Neural cell (in vitro differentiated cells): Measurements from ENCODE around the gene SMAGP. TPM values are rescaled to one million over a fixed set of nuclear protein-coding genes. Genes with fewer than 3 reads are reported as not detected.

Experiments used
- H2AFZ ChIP-seq: fragments of 200-600, 300-800 bp; sonication (generic), shearing (Covaris generic); 2 replicates; pipeline ENCODE4 v1.6.0; 2014; ENCODE audit warnings: low read depth, mild to moderate bottlenecking, antibody characterized with exemption, low read length, moderate library complexity
- H3F3A ChIP-seq: fragments of 200-600 bp; shearing (Covaris generic); 2 replicates; pipeline ENCODE4 v1.6.1; 2016; ENCODE audit warnings: mild to moderate bottlenecking, moderate library complexity, mixed read lengths, antibody characterized with exemption, low read length; ENCODE audit not compliant: insufficient read depth, poor library complexity, severe bottlenecking
- H3K27ac ChIP-seq: fragments of 200-600, 300-800 bp; sonication (generic), shearing (Covaris generic); 2 replicates; pipeline ENCODE4 v1.5.1; 2014; ENCODE audit warnings: mild to moderate bottlenecking, low read length, moderate library complexity
- H3K27me3 ChIP-seq: fragments of 300-800, 200-600 bp; sonication (generic), shearing (Covaris generic); 2 replicates; pipeline ENCODE4 v1.6.0; 2014; ENCODE audit warnings: mild to moderate bottlenecking, low read depth, low read length, moderate library complexity; ENCODE audit not compliant: insufficient read depth
- H3K36me3 ChIP-seq: fragments of 300-800, 200-600 bp; sonication (generic), shearing (Covaris generic); 2 replicates; pipeline ENCODE4 v1.5.1; 2014; ENCODE audit warnings: mild to moderate bottlenecking, antibody characterized with exemption, low read length, moderate library complexity; ENCODE audit not compliant: insufficient read depth
- H3K4me2 ChIP-seq: fragments of 300-800, 200-600 bp; sonication (generic), shearing (Covaris generic); 2 replicates; pipeline ENCODE4 v1.6.0; 2014; ENCODE audit warnings: mild to moderate bottlenecking, low read length
- H3K4me3 ChIP-seq: fragments of 300-800, 200-600 bp; sonication (generic), shearing (Covaris generic); 2 replicates; pipeline ENCODE4 v1.5.1; 2014; ENCODE audit warnings: mild to moderate bottlenecking, low read length, moderate library complexity
- H3K79me2 ChIP-seq: fragments of 200-600 bp; shearing (Covaris generic); replicated peaks from 2 replicates; pipeline ENCODE4 v1.6.0; 2014; ENCODE audit warnings: mild to moderate bottlenecking, low read length, moderate library complexity; ENCODE audit not compliant: insufficient read depth
- H3K9ac ChIP-seq: fragments of 300-800, 200-600 bp; sonication (generic), shearing (Covaris generic); 2 replicates; pipeline ENCODE4 v1.6.1; 2016; ENCODE audit warnings: mild to moderate bottlenecking, low read length, mixed read lengths
- H3K9me2 ChIP-seq: fragments of 200-600 bp; shearing (Covaris generic); 2 replicates; pipeline ENCODE4 v1.6.1; 2016; ENCODE audit warnings: mild to moderate bottlenecking, low read length, mixed read lengths; ENCODE audit not compliant: insufficient read depth
- H3K9me3 ChIP-seq: fragments of 200-600, 300-800 bp; sonication (generic), shearing (Covaris generic); 2 replicates; pipeline ENCODE4 v1.6.1; 2016; ENCODE audit warnings: mild to moderate bottlenecking, mixed run types, low read length, moderate library complexity, mixed read lengths
- H4K20me1 ChIP-seq: fragments of 200-600 bp; shearing (Covaris generic); 2 replicates; pipeline ENCODE4 v1.6.1; 2016; ENCODE audit warnings: mild to moderate bottlenecking, mixed run types; ENCODE audit not compliant: insufficient read depth
- EP300 ChIP-seq: fragments of 450-650 bp; conservative IDR thresholded peaks from 2 replicates; pipeline ENCODE4 v1.6.1; 2014; ENCODE audit warnings: antibody characterized with exemption, mild to moderate bottlenecking, moderate library complexity; ENCODE audit not compliant: poor library complexity, severe bottlenecking
- EZH2 ChIP-seq: fragments of 200-600, 300-800 bp; shearing (Covaris generic), sonication (generic); IDR thresholded peaks from 2 replicates; pipeline ENCODE4 v1.6.1; 2014; ENCODE audit warnings: antibody characterized with exemption, low read length, borderline replicate concordance, mild to moderate bottlenecking; ENCODE audit not compliant: insufficient read depth, poor library complexity, severe bottlenecking
- MXI1 ChIP-seq: fragments of 450-650 bp; conservative IDR thresholded peaks from 2 replicates; pipeline ENCODE4 v1.6.1; 2014; ENCODE audit warnings: antibody characterized with exemption, mild to moderate bottlenecking; ENCODE audit not compliant: poor library complexity, severe bottlenecking
- POLR2AphosphoS5 ChIP-seq: IDR thresholded peaks from 2 replicates; pipeline ENCODE4 v1.6.1; 2012
- RAD21 ChIP-seq: fragments of 450-650 bp; conservative IDR thresholded peaks from 2 replicates; pipeline ENCODE4 v1.6.1; 2014; ENCODE audit warnings: antibody characterized with exemption, mild to moderate bottlenecking, moderate library complexity
- REST ChIP-seq: IDR thresholded peaks from 2 replicates; pipeline ENCODE4 v1.6.1; 2012; ENCODE audit warnings: borderline replicate concordance
- SMC3 ChIP-seq: fragments of 450-650 bp; conservative IDR thresholded peaks from 2 replicates; pipeline ENCODE4 v1.6.1; 2014; ENCODE audit warnings: antibody characterized with exemption, mild to moderate bottlenecking, moderate library complexity; ENCODE audit not compliant: poor library complexity
- TAF1 ChIP-seq: IDR thresholded peaks from 2 replicates; pipeline ENCODE4 v1.6.1; 2012; ENCODE audit warnings: low read depth
- polyA plus RNA-seq: library from polyadenylated mRNA; depleted of rRNA; stranded (reverse); fragments of >200 nt; gene quantifications from 2 replicates; pipeline ENCODE4 v1.2.3, GENCODE V29; 2014
- TF ChIP-seq, protein P1 (sequence below): fragments of 450-650 bp; IDR thresholded peaks from 2 replicates; pipeline ENCODE4 v1.5.1; 2014; ENCODE audit warnings: antibody characterized with exemption, mild to moderate bottlenecking, moderate library complexity; ENCODE audit not compliant: poor library complexity, severe bottlenecking

Gene SMAGP
- polyA plus RNA-seq, 1 donor from 2014 or later = not detected

- Histone ChIP-seq H3F3A (no peaks in the 10 kb centered on the region), H3K27ac (no peak overlapping the region), H3K9ac (no peak overlapping the region), H3K27me3 (no peaks in the 10 kb centered on the region), H3K9me3 (no peaks in the 10 kb centered on the region), H3K4me3 (no peak overlapping the region), H4K20me1 (no peaks in the 10 kb centered on the region), H3K36me3 (no peaks in the 10 kb centered on the region), H3K79me2 (no peaks in the 10 kb centered on the region), H3K4me2 (no peak overlapping the region), H3K9me2 (no peaks in the 10 kb centered on the region), H2AFZ (no peak overlapping the region)
- no peak for TF ChIP-seq REST
- TF ChIP-seq MXI1 = no peak
- TF ChIP-seq, protein P1, sequence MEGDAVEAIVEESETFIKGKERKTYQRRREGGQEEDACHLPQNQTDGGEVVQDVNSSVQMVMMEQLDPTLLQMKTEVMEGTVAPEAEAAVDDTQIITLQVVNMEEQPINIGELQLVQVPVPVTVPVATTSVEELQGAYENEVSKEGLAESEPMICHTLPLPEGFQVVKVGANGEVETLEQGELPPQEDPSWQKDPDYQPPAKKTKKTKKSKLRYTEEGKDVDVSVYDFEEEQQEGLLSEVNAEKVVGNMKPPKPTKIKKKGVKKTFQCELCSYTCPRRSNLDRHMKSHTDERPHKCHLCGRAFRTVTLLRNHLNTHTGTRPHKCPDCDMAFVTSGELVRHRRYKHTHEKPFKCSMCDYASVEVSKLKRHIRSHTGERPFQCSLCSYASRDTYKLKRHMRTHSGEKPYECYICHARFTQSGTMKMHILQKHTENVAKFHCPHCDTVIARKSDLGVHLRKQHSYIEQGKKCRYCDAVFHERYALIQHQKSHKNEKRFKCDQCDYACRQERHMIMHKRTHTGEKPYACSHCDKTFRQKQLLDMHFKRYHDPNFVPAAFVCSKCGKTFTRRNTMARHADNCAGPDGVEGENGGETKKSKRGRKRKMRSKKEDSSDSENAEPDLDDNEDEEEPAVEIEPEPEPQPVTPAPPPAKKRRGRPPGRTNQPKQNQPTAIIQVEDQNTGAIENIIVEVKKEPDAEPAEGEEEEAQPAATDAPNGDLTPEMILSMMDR = no peak
- no peak for TF ChIP-seq TAF1
Observed at GRCh38 chr12:51202718-51203117, 67.5 kb downstream of the SMAGP start.

GRCh38 chr12:51200806-51201205, 69.4 kb downstream of the SMAGP start:
- Histone ChIP-seq H3K4me3 (no peak overlapping the region), H4K20me1 (no peaks in the 10 kb centered on the region), H3K79me2 (no peaks in the 10 kb centered on the region), H3K9me3 (no peaks in the 10 kb centered on the region), H3K9ac (no peak overlapping the region), H3K27me3 (no peaks in the 10 kb centered on the region), H3K36me3 (no peaks in the 10 kb centered on the region), H3K9me2 (no peaks in the 10 kb centered on the region), H3K27ac (no peak overlapping the region), H2AFZ (no peak overlapping the region), H3F3A (no peaks in the 10 kb centered on the region), H3K4me2 (no peak overlapping the region)
- TF ChIP-seq REST = no peak
- no peak for TF ChIP-seq SMC3
- TF ChIP-seq EZH2 = no peak
- TF ChIP-seq MXI1 = no peak
- no peak for TF ChIP-seq RAD21
- no peak for TF ChIP-seq TAF1
- TF ChIP-seq EP300 = no peak
- TF ChIP-seq POLR2AphosphoS5 = no peak
- TF ChIP-seq, protein P1 = no peak
